ENCODE results near the gene MBNL3.

MBNL3 gene

GRCh38 chrX:132493095-132493494 is 4.3 kb upstream of the MBNL3 start:
- Histone ChIP-seq H4K20me1 (ENCODE audit: insufficient read depth, low read length) (no peaks in the 10 kb centered on the region), H3K9ac (ENCODE audit: low read length) (no peak overlapping the region), H3K79me2 (ENCODE audit: insufficient read depth, low read length) (peaks cover under 1% of the 10 kb centered on the region; the same call in 1 of the 2 replicates), H3K27me3 (ENCODE audit: insufficient read depth, low read length) (no peaks in the 10 kb centered on the region), H3K9me2 (ENCODE audit: low read depth, low read length) (no peaks in the 10 kb centered on the region), H3K4me3 (ENCODE audit: low read depth, low read length, poor library complexity, severe bottlenecking) (no peak overlapping the region), H3K36me3 (ENCODE audit: insufficient read depth, low read length) (no peaks in the 10 kb centered on the region), H2AFZ (ENCODE audit: low read length) (no peak overlapping the region), H3F3A (ENCODE audit: insufficient read depth, low read length) (no peaks in the 10 kb centered on the region), H3K4me2 (ENCODE audit: low read length) (no peak overlapping the region), H3K27ac (ENCODE audit: low read depth, low read length, poor library complexity, severe bottlenecking) (no peak overlapping the region), H3K9me3 (ENCODE audit: low read length) (no peaks in the 10 kb centered on the region), H3K4me1 (ENCODE audit: insufficient read depth, low read length, severe bottlenecking) (peaks cover 16% of the 10 kb centered on the region)
- TF ChIP-seq EZH2 (IDR thresholded peaks at IDR 0.05; ENCODE audit: borderline replicate concordance, low read length): no peak
- no peak for TF ChIP-seq CTCF (IDR thresholded peaks at IDR 0.05; ENCODE audit: low read length)

DNA sequence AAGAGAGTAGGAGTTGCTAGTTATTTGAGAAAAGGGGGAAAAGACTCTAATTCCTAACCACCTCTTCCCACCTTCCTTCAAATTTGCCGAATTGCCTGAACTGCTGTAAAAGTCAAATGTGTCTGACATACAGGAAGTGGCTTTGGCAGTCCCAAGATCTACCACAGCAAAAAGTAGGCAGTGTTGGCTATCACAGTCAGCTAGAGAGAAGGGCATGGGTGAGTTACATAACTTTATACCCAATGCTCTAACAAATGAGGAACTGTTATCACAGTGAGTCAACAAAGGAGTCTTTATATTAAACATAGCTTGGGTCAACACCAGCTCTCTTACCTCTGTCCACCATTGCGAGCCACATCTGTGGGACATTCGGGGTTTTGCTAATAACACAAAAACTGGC is 2.4 kb upstream of the MBNL3 start:
- Histone ChIP-seq H3K4me1 (ENCODE audit: insufficient read depth, low read length, severe bottlenecking) (peaks cover 35% of the 10 kb centered on the region), H3K36me3 (ENCODE audit: insufficient read depth, low read length) (no peaks in the 10 kb centered on the region), H3F3A (ENCODE audit: insufficient read depth, low read length) (no peaks in the 10 kb centered on the region), H2AFZ (ENCODE audit: low read length) (no peak overlapping the region), H3K4me3 (ENCODE audit: low read depth, low read length, poor library complexity, severe bottlenecking) (peak overlapping the region; percentile 71), H3K27ac (ENCODE audit: low read depth, low read length, poor library complexity, severe bottlenecking) (peak overlapping the region; percentile 46), H3K79me2 (ENCODE audit: insufficient read depth, low read length) (peaks cover 18% of the 10 kb centered on the region), H3K4me2 (ENCODE audit: low read length) (peak overlapping the region; percentile 66), H3K9ac (ENCODE audit: low read length) (peak overlapping the region; percentile 34; the same call in 1 of the 2 replicates), H3K9me2 (ENCODE audit: low read depth, low read length) (no peaks in the 10 kb centered on the region), H4K20me1 (ENCODE audit: insufficient read depth, low read length) (no peaks in the 10 kb centered on the region), H3K9me3 (ENCODE audit: low read length) (no peaks in the 10 kb centered on the region), H3K27me3 (ENCODE audit: insufficient read depth, low read length) (no peaks in the 10 kb centered on the region)
- TF ChIP-seq CTCF (IDR thresholded peaks at IDR 0.05; ENCODE audit: low read length) (no peak), EZH2 (IDR thresholded peaks at IDR 0.05; ENCODE audit: borderline replicate concordance, low read length) (no peak)

DNA sequence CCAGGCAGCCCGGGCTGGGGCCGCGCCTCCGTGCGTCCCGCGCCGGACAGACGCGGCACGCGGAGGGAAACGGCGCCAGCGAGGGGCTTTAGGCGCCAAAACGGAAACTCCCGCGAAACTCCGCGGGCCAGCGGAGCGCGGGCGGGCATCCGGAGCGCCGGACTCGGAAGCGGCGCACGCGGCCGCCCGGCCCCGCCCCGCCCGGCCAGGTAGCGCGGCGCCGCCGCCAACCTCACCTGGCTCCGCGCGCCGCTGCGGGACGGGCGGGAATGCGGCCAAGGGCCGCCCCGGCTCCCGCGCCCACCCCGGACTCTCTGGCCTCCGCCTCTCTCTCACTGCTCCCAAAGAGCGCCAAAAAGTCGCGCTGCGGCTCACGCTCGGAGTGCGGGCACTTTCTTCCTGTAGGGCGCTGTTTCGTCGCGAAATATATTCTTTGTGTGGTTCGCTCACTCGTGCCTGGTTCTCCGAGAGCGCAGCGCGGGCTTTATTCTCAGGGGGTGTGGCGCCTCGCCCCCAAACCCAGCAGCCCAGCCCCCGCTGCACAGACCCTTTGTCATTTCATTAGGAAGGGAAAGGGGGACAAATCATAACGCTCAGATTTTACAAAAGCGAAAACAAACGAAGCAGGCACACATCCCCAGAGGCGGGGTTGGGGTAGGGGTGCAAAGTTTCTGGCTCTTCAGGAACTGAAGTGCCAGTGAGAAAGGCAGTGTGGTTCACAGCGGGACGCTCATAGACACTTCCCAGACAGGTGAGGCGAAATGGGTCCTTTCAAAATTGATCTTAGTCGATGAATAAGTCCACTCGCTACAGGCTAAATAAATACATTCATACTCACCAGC is 961 bp upstream of the MBNL3 start:
- Histone ChIP-seq H4K20me1 (ENCODE audit: insufficient read depth, low read length) (no peaks in the 10 kb centered on the region), H3K27me3 (ENCODE audit: insufficient read depth, low read length) (no peaks in the 10 kb centered on the region), H3K79me2 (ENCODE audit: insufficient read depth, low read length) (peaks cover 31% of the 10 kb centered on the region), H3K36me3 (ENCODE audit: insufficient read depth, low read length) (no peaks in the 10 kb centered on the region), H3K9me2 (ENCODE audit: low read depth, low read length) (no peaks in the 10 kb centered on the region), H3K4me1 (ENCODE audit: insufficient read depth, low read length, severe bottlenecking) (peaks cover 49% of the 10 kb centered on the region), H3K4me2 (ENCODE audit: low read length) (peak overlapping the region; percentile 66), H3K27ac (ENCODE audit: low read depth, low read length, poor library complexity, severe bottlenecking) (peak overlapping the region; percentile 96), H3K9me3 (ENCODE audit: low read length) (no peaks in the 10 kb centered on the region), H3K9ac (ENCODE audit: low read length) (peak overlapping the region; percentile 94), H2AFZ (ENCODE audit: low read length) (no peak overlapping the region), H3K4me3 (ENCODE audit: low read depth, low read length, poor library complexity, severe bottlenecking) (peak overlapping the region; percentile 71), H3F3A (ENCODE audit: insufficient read depth, low read length) (no peaks in the 10 kb centered on the region)
- no peak for TF ChIP-seq EZH2 (IDR thresholded peaks at IDR 0.05; ENCODE audit: borderline replicate concordance, low read length)
- TF ChIP-seq CTCF (IDR thresholded peaks at IDR 0.05; ENCODE audit: low read length): no peak

Measured in OCI-LY1 (cell line).